ENCODE data around the gene CRISP2.

CRISP2 gene

GRCh38 chr6:49739423-49739822, 26.1 kb upstream of the CRISP2 start:
- ATAC-seq = no peak
- TF ChIP-seq CSDC2 (CRISPR knock-in tag; IDR thresholded peaks at IDR 0.05) (no peak), BACH2 (CRISPR knock-in tag; IDR thresholded peaks at IDR 0.05; ENCODE audit: borderline replicate concordance) (no peak), TCF4 (CRISPR knock-in tag; IDR thresholded peaks at IDR 0.05; ENCODE audit: borderline replicate concordance) (no peak), ZNF70 (CRISPR knock-in tag; IDR thresholded peaks at IDR 0.05) (no peak), ZNF8 (CRISPR knock-in tag; IDR thresholded peaks at IDR 0.05) (no peak), ZFP30 (CRISPR knock-in tag; IDR thresholded peaks at IDR 0.05) (no peak)

- no peak for ATAC-seq
- TF ChIP-seq PATZ1 (CRISPR knock-in tag; IDR thresholded peaks at IDR 0.05; ENCODE audit: borderline replicate concordance) (no peak), RARB (CRISPR knock-in tag; IDR thresholded peaks at IDR 0.05) (no peak), ZFP30 (CRISPR knock-in tag; IDR thresholded peaks at IDR 0.05) (no peak), CREB5 (CRISPR knock-in tag; IDR thresholded peaks at IDR 0.05; ENCODE audit: low read depth) (no peak), ZNF70 (CRISPR knock-in tag; IDR thresholded peaks at IDR 0.05) (no peak), SNAI2 (CRISPR knock-in tag; IDR thresholded peaks at IDR 0.05) (no peak), TCF4 (CRISPR knock-in tag; IDR thresholded peaks at IDR 0.05; ENCODE audit: borderline replicate concordance) (no peak), ISL1 (CRISPR knock-in tag; IDR thresholded peaks at IDR 0.05) (no peak), TSHZ2 (CRISPR knock-in tag; IDR thresholded peaks at IDR 0.05) (no peak), ZFP3 (CRISPR knock-in tag; IDR thresholded peaks at IDR 0.05) (no peak), CSRNP3 (CRISPR knock-in tag; IDR thresholded peaks at IDR 0.05) (no peak), ZNF565 (CRISPR knock-in tag; conservative IDR thresholded peaks at IDR 0.05; ENCODE audit: low read depth) (no peak), TOX (CRISPR knock-in tag; IDR thresholded peaks at IDR 0.05; ENCODE audit: borderline replicate concordance) (no peak), ARNTL (CRISPR knock-in tag; IDR thresholded peaks at IDR 0.05; ENCODE audit: borderline replicate concordance, low read depth) (no peak), ZNF8 (CRISPR knock-in tag; IDR thresholded peaks at IDR 0.05) (no peak), ESRRG (CRISPR knock-in tag; IDR thresholded peaks at IDR 0.05) (no peak), OSR1 (CRISPR knock-in tag; IDR thresholded peaks at IDR 0.05) (no peak), BACH2 (CRISPR knock-in tag; IDR thresholded peaks at IDR 0.05; ENCODE audit: borderline replicate concordance) (no peak), ZC3H10 (CRISPR knock-in tag; IDR thresholded peaks at IDR 0.05) (no peak), PPARA (CRISPR knock-in tag; IDR thresholded peaks at IDR 0.05; ENCODE audit: borderline replicate concordance) (no peak)
Observed at GRCh38 chr6:49736017-49736508, 22.7 kb upstream of the CRISP2 start.

- no peak for ATAC-seq
- no peak for TF ChIP-seq CSRNP3 (CRISPR knock-in tag; IDR thresholded peaks at IDR 0.05)
- TF ChIP-seq RARB (CRISPR knock-in tag; IDR thresholded peaks at IDR 0.05) = no peak
- TF ChIP-seq GLIS3 (CRISPR knock-in tag; IDR thresholded peaks at IDR 0.05) = no peak
- TF ChIP-seq ESRRG (CRISPR knock-in tag; IDR thresholded peaks at IDR 0.05) = no peak
- TF ChIP-seq OSR1 (CRISPR knock-in tag; IDR thresholded peaks at IDR 0.05) = no peak
- TF ChIP-seq POU6F1 (CRISPR knock-in tag; IDR thresholded peaks at IDR 0.05; ENCODE audit: borderline replicate concordance, low read depth) = no peak
- no peak for TF ChIP-seq ZFP30 (CRISPR knock-in tag; IDR thresholded peaks at IDR 0.05)
- no peak for TF ChIP-seq ZNF70 (CRISPR knock-in tag; IDR thresholded peaks at IDR 0.05)
- no peak for TF ChIP-seq TCF4 (CRISPR knock-in tag; IDR thresholded peaks at IDR 0.05; ENCODE audit: borderline replicate concordance)
- TF ChIP-seq ZC3H10 (CRISPR knock-in tag; IDR thresholded peaks at IDR 0.05) = no peak
- TF ChIP-seq CREB5 (CRISPR knock-in tag; IDR thresholded peaks at IDR 0.05; ENCODE audit: low read depth) = no peak
- TF ChIP-seq ZNF565 (CRISPR knock-in tag; conservative IDR thresholded peaks at IDR 0.05; ENCODE audit: low read depth) = no peak
- no peak for TF ChIP-seq BACH2 (CRISPR knock-in tag; IDR thresholded peaks at IDR 0.05; ENCODE audit: borderline replicate concordance)
- no peak for TF ChIP-seq TOX (CRISPR knock-in tag; IDR thresholded peaks at IDR 0.05; ENCODE audit: borderline replicate concordance)
- TF ChIP-seq ZNF8 (CRISPR knock-in tag; IDR thresholded peaks at IDR 0.05) = no peak
Observed at GRCh38 chr6:49733680-49734079, 20.3 kb upstream of the CRISP2 start.

Data from SK-N-SH treated with all-trans-retinoic acid at 6 μM for 48 hours (cell line).